CD4-positive, alpha-beta T cell treated with Interleukin-2 at 100 ng/mL for 4 hours (primary cell): ENCODE data around the gene KRT9.

ENCODE experiments used
- DNase-seq: peaks from one replicate; pipeline ENCODE4 v3.0.0-alpha.2; 2020; ENCODE audit warnings: low spot score

The KRT9 gene

DNA sequence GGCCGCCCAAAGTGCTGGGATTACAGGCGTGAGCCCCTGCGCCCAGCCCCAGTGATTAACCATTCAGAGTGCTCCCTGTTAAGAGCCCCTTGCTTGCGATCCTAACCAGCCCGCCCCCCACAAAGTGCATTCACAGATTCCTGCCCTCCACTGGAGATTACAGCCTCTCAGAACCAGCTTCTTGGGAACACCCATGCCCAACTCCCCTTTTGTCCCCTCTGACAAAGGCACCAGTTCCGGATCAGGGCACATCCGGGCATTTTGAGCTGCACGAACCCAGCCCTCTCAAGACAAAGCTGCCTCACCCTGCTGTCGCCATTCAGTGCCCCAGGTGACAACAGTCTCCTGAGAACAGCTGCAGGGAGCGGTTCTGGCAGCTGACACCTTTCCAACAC, 42.9 kb downstream of the KRT9 start:
- no peak for DNase-seq

- DNase-seq: no peak
These were observed 44.5 kb downstream of the KRT9 start for GRCh38 chr17:41527063-41528023.

- DNase-seq: no peak
These were observed 47.6 kb downstream of the KRT9 start for GRCh38 chr17:41524261-41524660.

GRCh38 chr17:41523787-41524186, 48.1 kb downstream of the KRT9 start:
- DNase-seq: no peak

DNA sequence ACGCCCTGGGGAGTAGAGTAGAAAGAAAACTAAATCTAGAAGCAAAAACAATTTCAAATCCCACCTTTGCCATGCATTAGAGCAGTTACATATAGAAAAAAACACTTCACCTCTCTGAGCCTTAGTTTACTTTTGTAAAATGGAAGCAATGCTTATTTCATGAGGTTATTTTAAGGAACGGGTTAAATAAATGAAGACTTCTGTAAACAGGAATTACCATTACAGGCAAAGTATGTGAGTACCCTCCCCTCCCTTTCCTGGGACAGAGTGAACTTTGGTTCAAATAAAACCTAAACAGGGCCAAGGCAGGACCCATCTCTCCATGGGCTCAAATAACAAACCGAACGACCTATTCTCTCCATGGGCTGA, 48.6 kb downstream of the KRT9 start:
- no peak for DNase-seq

DNA sequence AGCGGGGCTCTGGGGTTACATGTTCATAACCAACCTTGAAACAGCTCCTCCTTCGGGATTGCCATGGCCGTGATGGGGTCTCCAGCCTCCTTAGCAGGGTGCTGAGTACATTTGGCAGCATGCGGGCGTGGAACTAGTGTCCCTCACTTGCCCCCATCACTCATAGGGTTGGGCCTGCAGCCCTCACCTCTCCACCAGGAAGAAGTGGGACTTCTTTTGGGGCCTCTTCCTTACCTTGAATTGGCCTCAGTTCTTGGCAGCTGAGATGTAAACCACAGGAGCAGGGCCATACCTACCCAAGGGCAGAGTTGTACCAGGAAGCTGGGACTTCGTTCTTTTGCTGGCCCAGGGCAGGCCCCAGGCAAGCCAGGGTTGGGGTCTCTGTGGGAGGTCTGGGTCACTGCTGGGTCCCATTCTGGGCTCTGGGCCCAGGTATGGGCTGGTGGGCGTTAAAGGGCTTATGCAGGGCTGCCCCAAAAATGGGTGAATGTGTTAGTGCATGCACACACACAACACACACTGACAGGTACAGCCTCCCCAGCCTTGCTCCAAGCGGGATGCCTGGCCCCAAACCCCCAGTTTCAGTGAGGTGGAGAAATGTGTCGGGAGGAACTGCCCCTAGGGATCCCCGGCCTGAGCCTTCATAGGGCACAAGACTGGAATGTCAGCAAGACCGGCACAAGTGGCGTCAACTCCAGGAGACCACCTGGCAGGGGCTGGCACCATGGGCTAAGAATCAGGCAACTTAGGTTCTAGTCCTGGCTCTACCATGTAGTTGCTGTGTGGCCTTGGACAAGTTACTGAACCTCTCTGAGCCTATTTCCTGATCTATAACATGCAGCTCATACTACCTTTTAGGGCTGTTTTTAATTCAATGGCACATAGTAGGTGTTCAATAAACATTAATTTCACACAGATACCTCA, 49.3 kb downstream of the KRT9 start:
- DNase-seq: no peak

DNA sequence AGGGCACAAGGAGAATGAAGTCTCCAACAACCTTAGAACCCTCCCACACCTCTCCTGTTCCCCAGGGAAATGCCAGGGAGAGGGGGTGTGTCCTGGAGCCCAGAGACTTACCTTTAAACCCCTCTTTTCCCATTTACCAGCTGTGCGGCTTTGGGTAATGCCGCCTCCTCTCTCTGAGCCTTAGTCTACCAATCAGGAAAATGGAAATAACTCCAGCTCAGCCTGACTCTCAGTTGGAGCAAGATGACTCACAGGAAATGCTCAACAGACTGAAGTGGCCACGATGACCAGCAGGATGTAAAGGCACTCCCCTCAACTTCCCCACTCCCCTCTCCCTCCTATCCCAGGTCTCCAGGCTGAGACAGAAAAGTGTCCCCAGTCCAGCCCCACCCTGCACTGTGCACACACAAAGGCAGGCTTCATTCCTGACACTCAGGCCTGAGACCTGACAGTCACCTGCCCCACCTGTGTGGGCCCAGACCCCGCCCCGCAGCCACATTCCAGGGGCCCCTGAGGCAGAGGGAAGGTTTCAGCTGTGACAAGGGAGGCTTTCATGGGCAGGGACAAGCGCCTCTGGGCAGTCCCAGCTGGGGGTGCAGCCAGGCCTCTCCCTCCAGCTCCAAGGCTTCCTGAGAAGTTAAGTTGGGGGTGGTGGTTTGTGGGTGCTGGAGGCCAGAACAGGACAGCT, 50.1 kb downstream of the KRT9 start:
- no peak for DNase-seq

- no peak for DNase-seq
These were observed 50.9 kb downstream of the KRT9 start for GRCh38 chr17:41520821-41521521.

- no peak for DNase-seq
These were observed 52.2 kb downstream of the KRT9 start for GRCh38 chr17:41519501-41520224.

DNA sequence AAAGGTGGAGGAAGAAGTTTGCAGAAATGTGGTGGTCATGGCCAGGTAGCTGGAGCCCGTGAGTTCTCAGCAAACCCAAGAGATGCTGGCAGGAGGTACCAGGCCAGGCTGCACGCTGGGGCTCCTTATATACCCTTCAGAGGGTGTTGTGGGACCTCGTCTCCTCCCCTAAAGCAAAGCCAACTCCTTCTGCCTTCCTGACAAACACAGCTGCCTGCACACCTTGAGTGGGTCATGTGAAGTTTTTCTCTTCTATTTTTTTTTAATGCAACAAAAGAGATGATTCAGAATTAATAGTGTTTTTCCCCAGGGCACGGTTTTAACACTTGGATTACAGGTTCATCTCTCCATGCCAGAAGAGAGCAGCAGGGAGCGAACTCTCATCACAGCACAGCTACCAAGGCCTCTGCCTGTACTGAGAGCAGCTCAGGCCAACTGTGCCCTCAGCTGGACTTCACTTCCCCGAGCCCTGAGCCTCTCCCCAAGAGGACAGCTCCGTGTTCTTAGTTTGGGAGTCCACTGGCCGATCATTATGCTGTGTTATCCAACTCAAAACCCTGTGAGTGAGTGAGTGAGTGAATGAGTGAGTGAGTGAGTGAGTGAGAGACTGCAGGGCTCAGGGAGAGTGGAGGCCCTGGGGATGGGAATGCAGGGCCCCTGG, 52.9 kb downstream of the KRT9 start, which contains the start of gene KRT15:
TSS of gene KRT15 (minus strand) at position 102 of the 661 bp plus-strand sequence. CDS start at position 39, 63 bp downstream.
- DNase-seq: no peak

DNA sequence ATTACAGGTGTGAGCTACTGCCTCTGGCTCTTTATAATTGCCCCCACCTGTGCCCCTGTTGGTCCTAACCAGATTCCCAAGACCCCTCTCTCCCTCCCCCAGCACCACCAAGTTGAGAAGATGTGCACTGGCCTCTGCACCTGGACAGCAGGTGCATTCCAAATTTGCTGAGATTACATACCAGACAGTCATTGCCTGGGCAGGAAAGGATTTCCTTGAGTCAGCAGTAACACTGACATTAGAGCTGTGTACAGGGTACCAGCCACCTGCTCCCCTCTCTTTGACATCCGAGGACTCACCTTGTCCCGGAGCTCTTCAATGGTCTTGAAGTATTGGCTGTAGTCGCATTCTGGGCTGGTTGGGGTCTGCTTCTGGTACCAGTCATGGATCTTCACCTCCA, 53.8 kb downstream of the KRT9 start:
- DNase-seq: no peak

GRCh38 chr17:41516830-41517283, 55.0 kb downstream of the KRT9 start:
- no peak for DNase-seq

- DNase-seq: no peak
These were observed 55.6 kb downstream of the KRT9 start for GRCh38 chr17:41516147-41516829.
